ENCODE results near the gene SLC22A23. TPM values are rescaled to one million over a fixed set of nuclear protein-coding genes. Genes with fewer than 3 reads are reported as not detected.
"Not testable (repeated sequence)": the region's sequence is repeated elsewhere in the genome, so short reads cannot be mapped to it uniquely, and the experiment has no call there.

The SLC22A23 gene
- total RNA-seq, 1 donor from 2014 or later: 18.7 TPM

GRCh38 chr6:3244003-3244831 is 212.6 kb downstream of the SLC22A23 start:
- Histone ChIP-seq H3K27me3 (ENCODE audit: control insufficient read depth, insufficient read depth, low read length) (no peaks in the 10 kb centered on the region), H3K4me3 (ENCODE audit: low read depth, low read length) (no peak overlapping the region), H3K36me3 (ENCODE audit: control insufficient read depth, insufficient read depth, low read length) (no peaks in the 10 kb centered on the region)
- DNase-seq (ENCODE audit: low read depth) (no peak), FAIRE-seq (no peak)
- no peak for TF ChIP-seq CTCF (IDR thresholded peaks at IDR 0.05; ENCODE audit: insufficient read depth, low read length, severe bottlenecking)

DNA sequence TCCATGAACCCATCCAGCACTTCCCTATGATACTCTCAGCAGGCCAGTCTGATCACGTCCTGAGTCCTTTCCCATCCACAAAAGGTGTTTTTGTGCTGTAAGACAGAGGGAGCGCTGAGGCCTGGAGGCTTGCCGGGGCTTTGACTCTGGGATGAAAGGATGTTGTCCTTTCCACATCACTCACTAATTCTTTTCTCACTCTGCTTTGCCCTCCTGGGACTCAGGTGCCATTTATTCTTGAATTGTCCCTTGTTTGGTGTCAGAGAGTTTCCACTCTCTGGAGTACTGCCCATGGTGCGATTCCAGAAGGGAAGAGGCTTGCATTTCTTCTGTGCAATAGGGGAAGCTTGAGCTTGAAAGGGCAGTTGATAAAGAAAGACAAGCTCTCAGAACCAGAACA is 214.1 kb downstream of the SLC22A23 start:
- H3K36me3 ChIP-seq (ENCODE audit: control insufficient read depth, insufficient read depth, low read length): no peaks in the 10 kb centered on the region
- FAIRE-seq (no peak), DNase-seq (ENCODE audit: low read depth) (no peak)
- no peak overlapping the region for H3K4me3 ChIP-seq (ENCODE audit: low read depth, low read length)
- H3K27me3 ChIP-seq (ENCODE audit: control insufficient read depth, insufficient read depth, low read length): peaks cover 7% of the 10 kb centered on the region
- TF ChIP-seq CTCF (IDR thresholded peaks at IDR 0.05; ENCODE audit: insufficient read depth, low read length, severe bottlenecking): no peak

GRCh38 chr6:3241745-3242144 is 215.1 kb downstream of the SLC22A23 start:
- not testable (repeated sequence) for DNase-seq (ENCODE audit: low read depth); FAIRE-seq; H3K4me3 ChIP-seq (ENCODE audit: low read depth, low read length); H3K27me3 ChIP-seq (ENCODE audit: control insufficient read depth, insufficient read depth, low read length); H3K36me3 ChIP-seq (ENCODE audit: control insufficient read depth, insufficient read depth, low read length)

- FAIRE-seq (no peak), DNase-seq (ENCODE audit: low read depth) (no peak)
- TF ChIP-seq CTCF (IDR thresholded peaks at IDR 0.05; ENCODE audit: insufficient read depth, low read length, severe bottlenecking): no peak
- Histone ChIP-seq H3K4me3 (ENCODE audit: low read depth, low read length) (no peak overlapping the region), H3K27me3 (ENCODE audit: control insufficient read depth, insufficient read depth, low read length) (peaks cover 12% of the 10 kb centered on the region), H3K36me3 (ENCODE audit: control insufficient read depth, insufficient read depth, low read length) (no peaks in the 10 kb centered on the region)
These were observed 216.3 kb downstream of the SLC22A23 start for GRCh38 chr6:3240595-3240994.

GRCh38 chr6:3239110-3239830 is 217.6 kb downstream of the SLC22A23 start:
- TF ChIP-seq CTCF (IDR thresholded peaks at IDR 0.05; ENCODE audit: insufficient read depth, low read length, severe bottlenecking): peak; percentile 24
- H3K27me3 ChIP-seq (ENCODE audit: control insufficient read depth, insufficient read depth, low read length): peaks cover 12% of the 10 kb centered on the region
- H3K4me3 ChIP-seq (ENCODE audit: low read depth, low read length): no peak overlapping the region
- no peak for FAIRE-seq
- no peaks in the 10 kb centered on the region for H3K36me3 ChIP-seq (ENCODE audit: control insufficient read depth, insufficient read depth, low read length)
- DNase-seq (ENCODE audit: low read depth): no peak

All from bronchial epithelial cell (primary cell).